MM.1S (cell line): ENCODE results near the gene ATPAF2.

Experiments used
- DNase-seq: peaks from one replicate; pipeline ENCODE4 v3.0.0-alpha.2; 2015
- H2AFZ ChIP-seq: fragments of 300-600 bp; sonication (generic); 2 replicates; pipeline ENCODE4 v1.6.0; 2016; ENCODE audit warnings: antibody characterized with exemption, low read length
- H3F3A ChIP-seq: fragments of 300-600 bp; sonication (generic); 2 replicates; pipeline ENCODE4 v1.6.1; 2016; ENCODE audit warnings: mild to moderate bottlenecking, antibody characterized with exemption, low read length, moderate library complexity, mixed read lengths; ENCODE audit not compliant: insufficient read depth
- H3K27ac ChIP-seq: fragments of 300-600 bp; sonication (generic); 2 replicates; pipeline ENCODE4 v1.5.1; 2016; ENCODE audit warnings: mild to moderate bottlenecking, low read length
- H3K27me3 ChIP-seq: fragments of 300-600 bp; sonication (generic); replicated peaks from 2 replicates; pipeline ENCODE4 v1.6.0; 2016; ENCODE audit warnings: low read length; ENCODE audit not compliant: insufficient read depth
- H3K36me3 ChIP-seq: fragments of 300-600 bp; sonication (generic); replicated peaks from 2 replicates; pipeline ENCODE4 v1.6.1; 2016; ENCODE audit warnings: mild to moderate bottlenecking, low read length, mixed read lengths; ENCODE audit not compliant: insufficient read depth
- H3K4me1 ChIP-seq: fragments of 300-600 bp; sonication (generic); 2 replicates; pipeline ENCODE4 v1.6.1; 2016; ENCODE audit warnings: low read length, mixed read lengths
- H3K4me2 ChIP-seq: fragments of 300-600 bp; sonication (generic); 2 replicates; pipeline ENCODE4 v1.6.0; 2016; ENCODE audit warnings: low read depth, low read length
- H3K4me3 ChIP-seq: fragments of 300-600 bp; sonication (generic); 2 replicates; pipeline ENCODE4 v1.5.1; 2016; ENCODE audit warnings: low read length, mixed read lengths
- H3K79me2 ChIP-seq: fragments of 300-600 bp; sonication (generic); 2 replicates; pipeline ENCODE4 v1.6.1; 2016; ENCODE audit warnings: mixed run types, low read length, mixed read lengths
- H3K9ac ChIP-seq: fragments of 300-600 bp; sonication (generic); 2 replicates; pipeline ENCODE4 v1.6.1; 2016; ENCODE audit warnings: low read length, mixed read lengths
- H3K9me2 ChIP-seq: fragments of 300-600 bp; sonication (generic); replicated peaks from 2 replicates; pipeline ENCODE4 v1.6.1; 2016; ENCODE audit warnings: mild to moderate bottlenecking, low read length, mixed read lengths; ENCODE audit not compliant: insufficient read depth
- H3K9me3 ChIP-seq: fragments of 300-600 bp; sonication (generic); replicated peaks from 2 replicates; pipeline ENCODE4 v1.6.1; 2016; ENCODE audit warnings: mild to moderate bottlenecking, low read length, mixed read lengths; ENCODE audit not compliant: insufficient read depth
- H4K20me1 ChIP-seq: fragments of 300-600 bp; sonication (generic); 2 replicates; pipeline ENCODE4 v1.6.1; 2016; ENCODE audit warnings: mild to moderate bottlenecking, low read length, moderate library complexity, mixed read lengths; ENCODE audit not compliant: insufficient read depth
- EZH2 ChIP-seq: fragments of 300-600 bp; sonication (generic); optimal IDR thresholded peaks from 2 replicates; pipeline ENCODE3; 2017; ENCODE audit warnings: low read depth, mild to moderate bottlenecking, antibody characterized with exemption, low read length, mixed read lengths
- EZH2phosphoT487 ChIP-seq: fragments of 300-600 bp; sonication (generic); IDR thresholded peaks from 2 replicates; pipeline ENCODE4 v1.6.1; 2018; ENCODE audit warnings: antibody characterized with exemption, low read length
- TF ChIP-seq, protein P1 (sequence below): fragments of 300-600 bp; sonication (generic); IDR thresholded peaks from 2 replicates; pipeline ENCODE4 v1.5.1; 2016; ENCODE audit warnings: antibody characterized with exemption, low read length, mixed read lengths

ATPAF2 gene

DNA sequence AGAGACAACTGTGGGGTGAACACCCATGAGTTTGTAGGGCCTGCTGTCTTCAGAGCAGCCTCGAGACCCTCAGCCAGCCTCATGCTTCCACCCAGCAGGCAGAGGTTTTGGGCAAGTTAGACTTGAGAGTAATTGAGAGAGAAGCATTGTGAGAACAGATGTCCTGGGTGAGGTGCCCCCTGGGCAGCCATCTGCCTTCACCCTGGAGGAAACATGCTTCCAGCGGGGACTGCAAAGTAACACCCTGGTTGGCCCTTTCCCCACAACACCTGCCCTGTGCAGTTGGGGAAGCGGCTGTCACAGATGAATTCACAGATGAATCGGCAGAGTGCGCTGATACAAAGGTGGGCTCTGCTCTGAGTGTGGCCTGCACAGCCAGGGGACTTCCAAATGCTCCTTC lies 23.4 kb downstream of the ATPAF2 start:
- H3F3A ChIP-seq = peaks cover 10% of the 10 kb centered on the region
- peaks cover 16% of the 10 kb centered on the region for H3K4me1 ChIP-seq
- DNase-seq = no peak
- TF ChIP-seq, protein P1, sequence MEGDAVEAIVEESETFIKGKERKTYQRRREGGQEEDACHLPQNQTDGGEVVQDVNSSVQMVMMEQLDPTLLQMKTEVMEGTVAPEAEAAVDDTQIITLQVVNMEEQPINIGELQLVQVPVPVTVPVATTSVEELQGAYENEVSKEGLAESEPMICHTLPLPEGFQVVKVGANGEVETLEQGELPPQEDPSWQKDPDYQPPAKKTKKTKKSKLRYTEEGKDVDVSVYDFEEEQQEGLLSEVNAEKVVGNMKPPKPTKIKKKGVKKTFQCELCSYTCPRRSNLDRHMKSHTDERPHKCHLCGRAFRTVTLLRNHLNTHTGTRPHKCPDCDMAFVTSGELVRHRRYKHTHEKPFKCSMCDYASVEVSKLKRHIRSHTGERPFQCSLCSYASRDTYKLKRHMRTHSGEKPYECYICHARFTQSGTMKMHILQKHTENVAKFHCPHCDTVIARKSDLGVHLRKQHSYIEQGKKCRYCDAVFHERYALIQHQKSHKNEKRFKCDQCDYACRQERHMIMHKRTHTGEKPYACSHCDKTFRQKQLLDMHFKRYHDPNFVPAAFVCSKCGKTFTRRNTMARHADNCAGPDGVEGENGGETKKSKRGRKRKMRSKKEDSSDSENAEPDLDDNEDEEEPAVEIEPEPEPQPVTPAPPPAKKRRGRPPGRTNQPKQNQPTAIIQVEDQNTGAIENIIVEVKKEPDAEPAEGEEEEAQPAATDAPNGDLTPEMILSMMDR = no peak
- TF ChIP-seq EZH2 (no peak), EZH2phosphoT487 (no peak)
- H3K27me3 ChIP-seq = no peaks in the 10 kb centered on the region
- no peaks in the 10 kb centered on the region for H3K79me2 ChIP-seq
- H4K20me1 ChIP-seq = no peaks in the 10 kb centered on the region
- H2AFZ ChIP-seq = no peak overlapping the region
- no peaks in the 10 kb centered on the region for H3K9me2 ChIP-seq
- no peak overlapping the region for H3K4me3 ChIP-seq
- H3K9me3 ChIP-seq = no peaks in the 10 kb centered on the region
- no peak overlapping the region for H3K4me2 ChIP-seq
- no peaks in the 10 kb centered on the region for H3K36me3 ChIP-seq
- H3K9ac ChIP-seq = no peak overlapping the region
- no peak overlapping the region for H3K27ac ChIP-seq

DNA sequence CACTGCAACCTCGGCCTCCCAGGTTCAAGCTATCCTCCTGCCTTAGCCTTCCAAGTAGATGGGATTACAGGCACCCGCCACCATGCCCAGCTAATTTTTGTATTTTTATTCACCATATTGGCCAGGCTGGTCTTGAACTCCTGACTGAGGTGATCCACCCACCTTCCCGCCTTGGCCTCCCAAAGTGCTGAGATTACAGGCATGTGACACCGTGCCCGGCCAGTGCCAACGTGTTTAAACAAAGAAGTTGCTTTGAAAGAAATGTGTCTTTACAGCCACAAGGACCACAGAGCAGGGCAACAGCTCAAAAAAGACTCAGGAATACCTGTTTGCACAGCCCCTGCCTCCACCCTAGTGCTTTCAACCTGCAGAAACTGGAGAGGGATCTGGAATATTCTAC lies 25.0 kb downstream of the ATPAF2 start:
- Histone ChIP-seq H2AFZ (no peak overlapping the region), H3K4me2 (peak overlapping the region; percentile 26; the same call in 1 of the 2 replicates), H3K27ac (peak overlapping the region; percentile 41; the same call in 1 of the 2 replicates), H3K36me3 (no peaks in the 10 kb centered on the region), H3K27me3 (no peaks in the 10 kb centered on the region), H3K9me2 (no peaks in the 10 kb centered on the region), H4K20me1 (no peaks in the 10 kb centered on the region), H3K4me3 (no peak overlapping the region), H3K9ac (no peak overlapping the region), H3K79me2 (no peaks in the 10 kb centered on the region), H3K4me1 (peaks cover 16% of the 10 kb centered on the region), H3K9me3 (no peaks in the 10 kb centered on the region), H3F3A (peaks cover 10% of the 10 kb centered on the region)
- TF ChIP-seq EZH2 = no peak
- TF ChIP-seq, protein P1 = no peak
- no peak for TF ChIP-seq EZH2phosphoT487
- DNase-seq = no peak

DNA sequence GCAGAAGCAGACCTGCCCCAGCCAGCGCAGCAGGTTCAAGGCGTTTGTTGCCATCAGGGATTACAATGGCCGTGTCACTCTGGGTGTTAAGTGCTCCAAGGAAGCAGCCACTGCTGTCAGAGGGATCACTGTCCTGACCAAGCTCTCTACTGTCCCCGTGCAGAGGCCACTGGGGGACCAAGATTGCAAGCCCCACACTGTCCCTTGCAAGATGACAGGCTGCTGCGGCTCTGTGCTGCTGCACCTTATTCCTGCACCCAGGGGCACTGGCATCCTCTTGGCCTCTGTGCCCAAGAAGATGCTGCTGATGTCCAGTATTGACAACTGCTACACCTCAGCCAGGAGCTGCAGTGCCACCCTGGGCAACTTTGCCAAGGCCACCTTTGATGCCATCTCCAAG lies 27.7 kb downstream of the ATPAF2 start:
- Histone ChIP-seq H2AFZ (no peak overlapping the region), H3K9me2 (no peaks in the 10 kb centered on the region), H3K4me2 (no peak overlapping the region), H3K4me1 (peaks cover 16% of the 10 kb centered on the region), H3F3A (peaks cover 10% of the 10 kb centered on the region), H4K20me1 (no peaks in the 10 kb centered on the region), H3K27me3 (no peaks in the 10 kb centered on the region), H3K9ac (no peak overlapping the region), H3K36me3 (no peaks in the 10 kb centered on the region), H3K4me3 (no peak overlapping the region), H3K27ac (no peak overlapping the region), H3K79me2 (no peaks in the 10 kb centered on the region), H3K9me3 (no peaks in the 10 kb centered on the region)
- DNase-seq = no peak
- TF ChIP-seq EZH2 (no peak), EZH2phosphoT487 (no peak)
- TF ChIP-seq, protein P1 = no peak
